HEK293 (cell line): ENCODE data around the gene TPSD1.

ENCODE experiments used
- CTCF ChIA-PET: fragments of 350-600 bp; formaldehyde crosslinking; extraction: SDS; loops from one replicate; lab custom pipeline; 2021; ENCODE audit warnings: antibody characterized with exemption; lab: Yijun Ruan, JAX
- POLR2A ChIA-PET: fragments of 300-600 bp; formaldehyde crosslinking; extraction: SDS; loops from one replicate; lab custom pipeline; 2020; ENCODE audit warnings: antibody characterized with exemption, inconsistent platforms; lab: Yijun Ruan, JAX
- H3K27ac ChIP-seq: fragments of 200-500 bp; sonication (Bioruptor generic); 2 replicates; pipeline ENCODE4 v1.5.1; 2014; ENCODE audit warnings: low read depth, low read length, control low read depth, inconsistent platforms; ENCODE audit errors: extremely low read depth
- H3K36me3 ChIP-seq, 2 experiments: fragments of 200-500 bp in 1 of 2; sonication (Bioruptor generic) in 1 of 2; 1 replicate in 1 of 2; 2 replicates in 1 of 2; pipeline ENCODE4 v1.5.1; 2014 to 2017; ENCODE audit warnings: inconsistent platforms in 2 of 2, low read length in 2 of 2; ENCODE audit not compliant: control insufficient read depth in 2 of 2, insufficient read depth in 1 of 2
- H3K4me1 ChIP-seq: fragments of 200-500 bp; sonication (Bioruptor generic); 2 replicates; pipeline ENCODE4 v1.5.1; 2014; ENCODE audit warnings: mild to moderate bottlenecking, low read length, inconsistent platforms; ENCODE audit not compliant: control insufficient read depth, insufficient read depth
- H3K4me3 ChIP-seq: 2 replicates; pipeline ENCODE4 v1.5.1; 2011; ENCODE audit warnings: low read depth, mild to moderate bottlenecking, control low read depth, low read length, moderate library complexity
- H3K9me3 ChIP-seq: fragments of 200-500 bp; sonication (Bioruptor generic); 2 replicates; pipeline ENCODE4 v1.5.1; 2014; ENCODE audit warnings: low read depth, low read length, inconsistent platforms; ENCODE audit not compliant: control insufficient read depth, insufficient read depth
- EGR2 ChIP-seq: fragments of 450-650 bp; formaldehyde crosslinking; IDR thresholded peaks from 2 replicates; pipeline ENCODE4 v1.5.1; 2016; ENCODE audit warnings: low read depth, missing biosample characterization, missing genetic modification characterization
- HIC1 ChIP-seq: fragments of 450-650 bp; formaldehyde crosslinking; IDR thresholded peaks from 2 replicates; pipeline ENCODE4 v1.5.1; 2016; ENCODE audit warnings: missing biosample characterization, missing genetic modification characterization
- HOXA7 ChIP-seq: sonication (generic); formaldehyde crosslinking; IDR thresholded peaks from 2 replicates; pipeline ENCODE4 v1.8.1; 2022; ENCODE audit warnings: missing genetic modification reagents, borderline replicate concordance
- HOXC10 ChIP-seq: sonication (generic); formaldehyde crosslinking; IDR thresholded peaks from 2 replicates; pipeline ENCODE4 v1.8.1; 2023; ENCODE audit warnings: mild to moderate bottlenecking, missing genetic modification reagents
- KLF7 ChIP-seq: fragments of 450-650 bp; formaldehyde crosslinking; IDR thresholded peaks from 2 replicates; pipeline ENCODE4 v1.5.1; 2016; ENCODE audit warnings: missing biosample characterization, missing genetic modification characterization, borderline replicate concordance
- MZF1 ChIP-seq: fragments of 450-650 bp; formaldehyde crosslinking; IDR thresholded peaks from 2 replicates; pipeline ENCODE4 v1.5.1; 2017; ENCODE audit warnings: missing biosample characterization, missing genetic modification characterization, borderline replicate concordance
- PRDM2 ChIP-seq: fragments of 450-650 bp; formaldehyde crosslinking; IDR thresholded peaks from 2 replicates; pipeline ENCODE4 v1.5.1; 2016; ENCODE audit warnings: missing biosample characterization, missing genetic modification characterization, borderline replicate concordance
- TCF7L2 ChIP-seq: IDR thresholded peaks from 2 replicates; pipeline ENCODE4 v1.6.1; 2011; ENCODE audit warnings: low read depth, mild to moderate bottlenecking, inconsistent platforms, low read length, moderate library complexity, borderline replicate concordance
- ZFHX2 ChIP-seq: fragments of 450-650 bp; formaldehyde crosslinking; conservative IDR thresholded peaks from 2 replicates; pipeline ENCODE4 v1.5.1; 2016; ENCODE audit warnings: missing biosample characterization, missing genetic modification characterization
- ZFP41 ChIP-seq: fragments of 450-650 bp; formaldehyde crosslinking; IDR thresholded peaks from 2 replicates; pipeline ENCODE4 v1.5.1; 2016; ENCODE audit warnings: missing biosample characterization, missing genetic modification characterization, borderline replicate concordance
- ZNF155 ChIP-seq: fragments of 450-650 bp; formaldehyde crosslinking; IDR thresholded peaks from 2 replicates; pipeline ENCODE4 v1.5.1; 2016; ENCODE audit warnings: missing biosample characterization, missing genetic modification characterization
- ZNF302 ChIP-seq: fragments of 450-650 bp; formaldehyde crosslinking; IDR thresholded peaks from 2 replicates; pipeline ENCODE4 v1.5.1; 2016; ENCODE audit warnings: missing biosample characterization, missing genetic modification characterization, low read depth
- ZNF350 ChIP-seq: fragments of 450-650 bp; formaldehyde crosslinking; IDR thresholded peaks from 2 replicates; pipeline ENCODE4 v1.5.0; 2017; ENCODE audit warnings: missing biosample characterization, mild to moderate bottlenecking, missing genetic modification characterization
- ZNF404 ChIP-seq: fragments of 450-650 bp; formaldehyde crosslinking; IDR thresholded peaks from 2 replicates; pipeline ENCODE4 v1.5.1; 2017; ENCODE audit warnings: missing biosample characterization, missing genetic modification characterization
- ZNF423 ChIP-seq: fragments of 450-650 bp; formaldehyde crosslinking; IDR thresholded peaks from 2 replicates; pipeline ENCODE4 v1.5.1; 2016; ENCODE audit warnings: missing biosample characterization, missing genetic modification characterization
- ZNF433 ChIP-seq: fragments of 450-650 bp; formaldehyde crosslinking; IDR thresholded peaks from 2 replicates; pipeline ENCODE4 v1.5.1; 2016; ENCODE audit warnings: missing biosample characterization, missing genetic modification characterization, low read depth
- ZNF449 ChIP-seq: fragments of 450-650 bp; formaldehyde crosslinking; IDR thresholded peaks from 2 replicates; pipeline ENCODE4 v1.5.1; 2017; ENCODE audit warnings: missing biosample characterization, mild to moderate bottlenecking, missing genetic modification characterization, moderate library complexity
- ZNF514 ChIP-seq: fragments of 450-650 bp; formaldehyde crosslinking; IDR thresholded peaks from 2 replicates; pipeline ENCODE4 v1.5.1; 2016; ENCODE audit warnings: missing biosample characterization, missing genetic modification characterization
- ZNF530 ChIP-seq: fragments of 450-650 bp; formaldehyde crosslinking; IDR thresholded peaks from 2 replicates; pipeline ENCODE4 v1.5.1; 2016; ENCODE audit warnings: low read depth, missing biosample characterization, missing genetic modification characterization
- ZNF555 ChIP-seq: fragments of 450-650 bp; formaldehyde crosslinking; conservative IDR thresholded peaks from 2 replicates; pipeline ENCODE4 v1.5.1; 2017; ENCODE audit warnings: missing biosample characterization, mild to moderate bottlenecking, missing genetic modification characterization, inconsistent platforms
- ZNF560 ChIP-seq: fragments of 450-650 bp; formaldehyde crosslinking; IDR thresholded peaks from 2 replicates; pipeline ENCODE4 v1.5.1; 2017; ENCODE audit warnings: missing biosample characterization, missing genetic modification characterization, borderline replicate concordance
- ZNF692 ChIP-seq: fragments of 450-650 bp; formaldehyde crosslinking; IDR thresholded peaks from 2 replicates; pipeline ENCODE4 v1.5.1; 2016; ENCODE audit warnings: missing biosample characterization, missing genetic modification characterization
- ZNF707 ChIP-seq: fragments of 450-650 bp; formaldehyde crosslinking; IDR thresholded peaks from 2 replicates; pipeline ENCODE4 v1.5.1; 2016; ENCODE audit warnings: missing biosample characterization, missing genetic modification characterization
- ZNF792 ChIP-seq: fragments of 450-650 bp; formaldehyde crosslinking; IDR thresholded peaks from 2 replicates; pipeline ENCODE4 v1.5.1; 2016; ENCODE audit warnings: missing biosample characterization, missing genetic modification characterization
- ZNF843 ChIP-seq: fragments of 450-650 bp; formaldehyde crosslinking; IDR thresholded peaks from 2 replicates; pipeline ENCODE4 v1.5.1; 2016; ENCODE audit warnings: missing biosample characterization, missing genetic modification characterization
- ZSCAN23 ChIP-seq: fragments of 450-650 bp; formaldehyde crosslinking; IDR thresholded peaks from 2 replicates; pipeline ENCODE4 v1.5.1; 2016; ENCODE audit warnings: missing biosample characterization, missing genetic modification characterization

Gene TPSD1

GRCh38 chr16:1282324-1282973, 26.6 kb downstream of the TPSD1 start:
- Histone ChIP-seq H3K27ac (no peak overlapping the region), H3K4me3 (no peak overlapping the region), H3K36me3 (no peaks in the 10 kb centered on the region), H3K4me1 (no peaks in the 10 kb centered on the region), H3K9me3 (no peaks in the 10 kb centered on the region)
- no peak for TF ChIP-seq ZNF423
- no peak for TF ChIP-seq PRDM2
- TF ChIP-seq HOXA7 (CRISPR knock-in tag) = no peak
- TF ChIP-seq ZNF560 = no peak
- no peak for TF ChIP-seq ZNF707 (tag by site-specific recombination)
- TF ChIP-seq ZNF514 (tag by site-specific recombination) = no peak
- no peak for TF ChIP-seq ZNF792
- TF ChIP-seq ZFHX2 (tag by site-specific recombination) = no peak
- no peak for TF ChIP-seq ZNF404 (tag by site-specific recombination)
- TF ChIP-seq ZNF843 (tag by site-specific recombination) = no peak
- TF ChIP-seq ZNF433 (tag by site-specific recombination) = no peak
- no peak for TF ChIP-seq TCF7L2
- CTCF ChIA-PET = interaction anchor here (0.6 kb wide), 1 partner anchor 13 kb away, joined by 4 read pairs; no protein-coding TSS in a partner anchor
- POLR2A ChIA-PET = no interaction called here

GRCh38 chr16:1283296-1283695, 27.4 kb downstream of the TPSD1 start:
- H3K9me3 ChIP-seq = no peaks in the 10 kb centered on the region
- no peaks in the 10 kb centered on the region for H3K4me1 ChIP-seq
- H3K4me3 ChIP-seq = no peak overlapping the region
- H3K36me3 ChIP-seq = no peaks in the 10 kb centered on the region
- ChIA-PET CTCF (no interaction called here), POLR2A (no interaction called here)
- no peak overlapping the region for H3K27ac ChIP-seq
- TF ChIP-seq ZFP41 (tag by site-specific recombination) (no peak), ZNF155 (no peak), ZNF530 (tag by site-specific recombination) (no peak), ZNF302 (tag by site-specific recombination) (no peak), ZSCAN23 (tag by site-specific recombination) (no peak), HOXC10 (CRISPR knock-in tag) (no peak), KLF7 (tag by site-specific recombination) (no peak), ZNF449 (tag by site-specific recombination) (no peak), HIC1 (no peak), ZNF350 (tag by site-specific recombination) (no peak), ZFHX2 (tag by site-specific recombination) (peak; percentile 82), EGR2 (peak; percentile 74), MZF1 (tag by site-specific recombination) (no peak), ZNF843 (tag by site-specific recombination) (no peak), ZNF692 (no peak), ZNF555 (tag by site-specific recombination) (no peak)
